ENCODE data around the gene OSBPL8. TPM values are rescaled to one million over a fixed set of nuclear protein-coding genes. Genes with fewer than 3 reads are reported as not detected.

OSBPL8 gene
- total and polyA plus RNA-seq, 7 donors, result 7.6 to 64.3 (median 44.8) TPM

DNA sequence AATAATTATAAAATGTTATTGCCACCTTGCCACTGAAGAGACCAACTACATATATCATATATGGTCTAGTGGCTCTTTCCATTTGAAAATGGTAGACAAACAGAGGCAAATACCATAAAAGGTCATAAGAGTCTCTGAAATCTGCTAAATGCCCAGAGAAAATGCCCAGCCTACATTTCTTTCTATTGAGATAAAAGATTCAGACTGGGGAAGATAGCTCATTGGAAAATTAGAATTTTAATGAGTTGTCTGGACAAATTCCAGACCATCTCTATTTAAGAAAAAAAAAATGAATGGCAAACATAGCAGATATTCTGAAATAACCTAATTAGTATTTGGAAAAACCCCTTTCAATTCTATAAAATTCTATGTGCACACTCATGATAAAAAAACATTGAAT lies 131.5 kb downstream of the OSBPL8 start:
- DNase-seq, result no peak
- Histone ChIP-seq H3K4me3 (no peak overlapping the region), H3K9me3 (peaks cover 0 to 16% (median 10%) of the 10 kb centered on the region in 4 donors), H3K27me3 (no peaks in the 10 kb centered on the region), H3K4me1 (peaks cover 0 to 4% (median 1%) of the 10 kb centered on the region in 4 donors), H3K27ac (no peak overlapping the region), H3K36me3 (no peaks in the 10 kb centered on the region)
- intact Hi-C loops (cut with DNase I), result no loop called here
- TF ChIP-seq POLR2AphosphoS5 (IDR thresholded peaks at IDR 0.05) (no peak), POLR2A (IDR thresholded peaks at IDR 0.05) (no peak), EP300 (IDR thresholded peaks at IDR 0.05) (no peak)
- TF ChIP-seq, protein P1, sequence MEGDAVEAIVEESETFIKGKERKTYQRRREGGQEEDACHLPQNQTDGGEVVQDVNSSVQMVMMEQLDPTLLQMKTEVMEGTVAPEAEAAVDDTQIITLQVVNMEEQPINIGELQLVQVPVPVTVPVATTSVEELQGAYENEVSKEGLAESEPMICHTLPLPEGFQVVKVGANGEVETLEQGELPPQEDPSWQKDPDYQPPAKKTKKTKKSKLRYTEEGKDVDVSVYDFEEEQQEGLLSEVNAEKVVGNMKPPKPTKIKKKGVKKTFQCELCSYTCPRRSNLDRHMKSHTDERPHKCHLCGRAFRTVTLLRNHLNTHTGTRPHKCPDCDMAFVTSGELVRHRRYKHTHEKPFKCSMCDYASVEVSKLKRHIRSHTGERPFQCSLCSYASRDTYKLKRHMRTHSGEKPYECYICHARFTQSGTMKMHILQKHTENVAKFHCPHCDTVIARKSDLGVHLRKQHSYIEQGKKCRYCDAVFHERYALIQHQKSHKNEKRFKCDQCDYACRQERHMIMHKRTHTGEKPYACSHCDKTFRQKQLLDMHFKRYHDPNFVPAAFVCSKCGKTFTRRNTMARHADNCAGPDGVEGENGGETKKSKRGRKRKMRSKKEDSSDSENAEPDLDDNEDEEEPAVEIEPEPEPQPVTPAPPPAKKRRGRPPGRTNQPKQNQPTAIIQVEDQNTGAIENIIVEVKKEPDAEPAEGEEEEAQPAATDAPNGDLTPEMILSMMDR (IDR thresholded peaks at IDR 0.05), result no peak

DNA sequence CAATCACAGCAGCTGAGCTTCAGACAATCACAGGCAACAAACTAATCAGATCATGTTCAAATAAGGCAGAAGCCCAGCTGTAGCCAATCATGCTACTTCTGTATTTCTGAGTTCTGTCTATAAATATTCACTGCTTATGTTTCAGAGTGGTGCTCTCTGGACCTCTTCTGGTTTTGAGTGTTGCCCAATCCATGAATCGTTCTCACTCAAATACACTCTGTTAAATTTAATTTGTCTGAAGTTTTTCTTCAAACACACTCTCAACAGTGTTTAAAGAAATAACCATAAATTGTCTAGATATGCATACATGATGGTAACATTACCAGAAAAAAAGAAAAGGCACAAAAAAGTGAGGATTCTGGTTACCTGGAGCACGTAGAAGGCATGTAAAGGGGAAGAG lies 133.4 kb downstream of the OSBPL8 start:
- 90 to 96% methylated on average over 2 of the region's 2 CpGs for WGBS, 2 donors
- peaks cover 0 to 18% (median 11%) of the 10 kb centered on the region in 4 donors for H3K4me1 ChIP-seq
- DNase-seq, result no peak
- H3K4me3 ChIP-seq, result no peak overlapping the region
- H3K27ac ChIP-seq, result no peak overlapping the region
- intact Hi-C loops (cut with DNase I), result no loop called here
- peaks cover 0 to 12% (median 8%) of the 10 kb centered on the region in 4 donors for H3K9me3 ChIP-seq
- TF ChIP-seq POLR2A (IDR thresholded peaks at IDR 0.05), result no peak
- TF ChIP-seq, protein P1 (IDR thresholded peaks at IDR 0.05), result no peak
- no peak for TF ChIP-seq POLR2AphosphoS5 (IDR thresholded peaks at IDR 0.05)
- no peak for TF ChIP-seq EP300 (IDR thresholded peaks at IDR 0.05)
- H3K36me3 ChIP-seq, result no peaks in the 10 kb centered on the region
- no peaks in the 10 kb centered on the region for H3K27me3 ChIP-seq

DNA sequence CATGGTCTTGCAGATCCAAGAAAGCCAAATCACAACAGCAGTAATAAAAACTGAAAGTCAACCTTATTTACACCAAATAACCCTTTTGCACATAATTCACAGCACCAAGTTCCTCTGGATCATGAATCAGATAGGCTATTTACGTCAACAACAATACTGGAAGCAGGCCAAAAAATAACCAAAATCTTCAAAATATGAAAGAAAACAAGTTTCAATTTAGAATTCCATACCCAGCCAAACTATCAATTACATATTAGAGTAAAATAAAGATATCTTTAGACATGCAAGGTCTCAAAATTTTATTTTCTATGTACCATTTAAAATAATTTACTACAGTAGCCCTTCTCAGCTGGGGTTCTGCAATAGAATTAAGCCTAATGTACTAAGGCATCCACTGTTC lies 134.6 kb downstream of the OSBPL8 start:
- H3K27ac ChIP-seq, result no peak overlapping the region
- no peaks in the 10 kb centered on the region for H3K36me3 ChIP-seq
- TF ChIP-seq POLR2AphosphoS5 (IDR thresholded peaks at IDR 0.05) (no peak), POLR2A (IDR thresholded peaks at IDR 0.05) (no peak), EP300 (IDR thresholded peaks at IDR 0.05) (no peak)
- TF ChIP-seq, protein P1 (IDR thresholded peaks at IDR 0.05), result no peak
- peaks cover 0 to 18% (median 11%) of the 10 kb centered on the region in 4 donors for H3K4me1 ChIP-seq
- no peak overlapping the region for H3K4me3 ChIP-seq
- WGBS, 2 donors, result 92 to 98% methylated on average over 1 of the region's 1 CpG
- H3K27me3 ChIP-seq, result no peaks in the 10 kb centered on the region
- peaks cover 0 to 12% (median 8%) of the 10 kb centered on the region in 4 donors for H3K9me3 ChIP-seq
- no peak for DNase-seq
- intact Hi-C loops (cut with DNase I), result loop anchor here (5.0 kb wide), 1 partner anchor 32 kb away; no protein-coding TSS in a partner anchor

DNA sequence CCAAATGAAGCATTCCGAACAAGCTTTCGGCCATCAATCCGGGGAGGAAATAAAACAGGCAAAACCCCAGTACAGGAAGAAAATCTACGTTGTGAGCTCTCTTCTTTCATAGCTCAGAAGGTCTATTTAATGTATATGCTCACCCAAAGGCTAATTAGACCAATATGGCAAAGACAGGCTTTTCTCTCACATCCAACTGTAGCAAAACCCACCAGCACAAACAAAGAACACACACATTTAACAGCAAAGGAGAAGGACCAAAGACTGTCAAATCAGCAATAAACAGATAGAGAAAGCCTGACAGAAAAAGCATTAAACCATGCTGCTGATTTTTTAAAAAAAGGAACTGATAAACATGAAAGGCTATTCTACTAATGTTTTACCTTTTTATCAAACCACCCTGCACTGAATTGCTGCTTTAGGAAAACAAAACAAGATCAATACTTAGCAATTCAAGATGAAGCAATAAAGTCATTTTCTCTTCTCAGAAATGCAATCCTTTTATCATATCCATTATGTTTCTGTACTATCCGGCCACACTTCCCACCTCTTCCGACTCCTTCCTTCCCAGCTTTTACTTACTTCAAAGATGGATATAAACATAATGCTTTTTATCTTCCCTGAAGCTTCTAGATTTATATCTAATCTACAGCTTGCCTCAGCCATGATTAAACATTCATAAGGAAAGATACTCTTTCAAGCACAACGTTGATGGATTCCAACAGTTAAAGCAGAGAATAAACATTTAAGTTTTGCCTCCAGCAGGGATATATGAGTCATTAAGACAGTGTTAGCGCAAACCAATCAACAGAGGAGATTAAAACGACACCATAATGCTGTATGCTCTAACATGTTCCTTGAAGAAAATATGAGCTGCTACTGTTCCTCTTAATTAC lies 136.8 kb downstream of the OSBPL8 start:
- H3K4me3 ChIP-seq, result peak overlapping the region in 2 of 4 donors; percentile 13 to 17
- no peaks in the 10 kb centered on the region for H3K36me3 ChIP-seq
- no peaks in the 10 kb centered on the region for H3K27me3 ChIP-seq
- WGBS, 2 donors, result 26 to 58% methylated on average over 9 of the region's 9 CpGs
- TF ChIP-seq POLR2AphosphoS5 (IDR thresholded peaks at IDR 0.05) (no peak), EP300 (IDR thresholded peaks at IDR 0.05) (no peak), POLR2A (IDR thresholded peaks at IDR 0.05) (no peak)
- TF ChIP-seq, protein P1 (IDR thresholded peaks at IDR 0.05), result no peak
- peak overlapping the region in 1 of 4 donors; percentile 14 for H3K27ac ChIP-seq
- H3K9me3 ChIP-seq, result peaks cover 0 to 12% (median 8%) of the 10 kb centered on the region in 4 donors
- H3K4me1 ChIP-seq, result peaks cover 0 to 18% (median 11%) of the 10 kb centered on the region in 4 donors
- no peak for DNase-seq
- intact Hi-C loops (cut with DNase I), result loop anchor here (5.0 kb wide), 1 partner anchor 35 kb away; no protein-coding TSS in a partner anchor

Data from sigmoid colon (tissue), 7 donors.